ENCODE measurements around the gene AGAP2.
"Not testable (repeated sequence)": the region's sequence is repeated elsewhere in the genome, so short reads cannot be mapped to it uniquely, and the experiment has no call there.

Gene AGAP2

DNA sequence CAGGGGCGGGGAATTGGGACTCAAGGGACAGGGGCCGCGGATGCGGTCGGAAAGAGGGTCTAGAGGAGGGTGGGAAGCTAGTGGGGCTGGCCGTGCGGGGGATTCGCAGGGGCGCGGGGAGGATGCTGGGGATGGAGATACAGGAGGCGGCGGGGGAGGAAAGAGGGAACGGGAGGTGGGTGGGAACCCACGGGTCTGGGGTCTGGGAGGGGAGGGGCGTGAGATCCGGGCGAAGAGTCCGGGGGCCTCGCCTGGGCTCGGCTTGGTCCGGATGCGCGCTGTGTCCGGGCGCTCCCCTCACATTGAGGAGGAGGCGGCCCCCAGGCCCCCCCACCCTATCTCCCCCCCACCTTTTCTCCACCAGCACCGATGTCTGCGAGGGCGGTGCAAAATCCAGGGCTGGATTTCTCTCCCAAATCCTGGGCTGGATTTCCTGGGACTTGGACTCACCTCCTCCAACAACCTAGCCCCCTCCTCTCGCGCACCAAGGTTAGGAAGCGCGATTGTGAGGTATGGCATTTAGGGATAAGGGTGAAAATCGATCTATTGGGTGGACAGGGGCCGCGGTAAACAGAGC is at the start of gene AGAP2:
AGAP2 (minus strand) TSS at position 82 of the 577 bp plus-strand sequence. CDS start 496 bp downstream, outside the sequence.
- DNase-seq (ENCODE audit: low spot score), result no peak

GRCh38 chr12:57783861-57784260 is 45.3 kb upstream of the AGAP2 start:
- DNase-seq (ENCODE audit: low spot score), result no peak

DNA sequence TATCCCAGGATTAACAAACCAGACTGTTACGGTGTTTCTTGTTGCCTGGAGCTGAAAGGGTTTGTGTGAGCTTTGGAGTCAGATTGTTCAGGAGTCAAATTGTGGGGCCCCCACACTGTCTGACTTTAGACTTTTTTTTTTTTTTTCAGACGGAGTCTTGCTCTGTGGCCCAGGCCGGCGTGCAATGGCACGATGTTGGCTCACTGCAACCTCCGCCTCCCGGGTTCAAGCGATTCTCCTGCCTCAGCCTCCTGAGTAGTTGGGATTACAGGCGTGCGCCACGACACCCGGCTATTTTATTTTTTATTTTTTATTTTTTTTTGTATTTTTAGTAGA is 44.9 kb upstream of the AGAP2 start:
- no peak for DNase-seq (ENCODE audit: low spot score)

GRCh38 chr12:57782608-57783465 is 44.3 kb upstream of the AGAP2 start, which contains the start of gene TSFM:
Gene TSFM (plus strand): TSS chr12:57782787. CDS start chr12:57782802, 15 bp downstream.
- peak; percentile 79 for DNase-seq (ENCODE audit: low spot score)

GRCh38 chr12:57782243-57782607 is 43.7 kb upstream of the AGAP2 start:
- DNase-seq (ENCODE audit: low spot score), result no peak

DNA sequence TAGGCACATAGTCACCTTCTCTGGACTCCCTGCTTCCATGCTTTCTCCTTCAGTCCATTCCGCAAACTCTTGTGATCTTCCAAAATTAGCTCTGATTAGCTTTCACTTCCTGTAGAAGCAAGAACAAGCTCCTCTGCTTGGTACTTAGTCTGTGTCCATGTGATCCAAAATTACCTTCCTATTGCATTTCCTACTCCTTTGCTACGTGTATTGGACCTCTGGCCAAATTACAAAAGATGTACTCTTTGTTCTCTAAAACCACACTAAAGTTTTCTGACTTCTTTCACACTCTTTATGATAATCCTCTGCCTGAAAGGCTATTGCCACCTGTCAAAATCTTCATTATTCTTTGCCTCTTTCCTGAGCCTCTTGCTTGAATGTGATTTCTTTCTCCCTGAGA is 43.3 kb upstream of the AGAP2 start:
- no peak for DNase-seq (ENCODE audit: low spot score)

DNA sequence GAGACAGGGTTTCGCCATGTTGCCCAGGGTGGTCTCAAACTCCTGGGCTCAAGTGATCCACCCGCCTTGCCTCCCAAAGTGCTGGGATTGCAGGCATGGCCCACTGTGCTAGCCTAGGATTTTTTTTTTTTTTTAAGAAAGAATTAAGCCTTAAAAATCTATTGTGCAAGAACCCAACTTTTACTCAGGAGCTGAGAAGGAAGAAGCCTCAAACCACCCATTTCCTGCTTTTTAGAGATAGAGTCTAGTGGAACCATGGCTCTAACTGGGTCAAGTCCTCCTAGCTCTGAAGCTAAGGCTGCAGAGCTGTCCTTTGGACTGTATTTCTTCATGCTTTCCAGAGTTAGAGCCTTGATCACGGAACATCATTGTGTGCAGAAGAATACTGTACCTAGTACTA is 42.7 kb upstream of the AGAP2 start:
- DNase-seq (ENCODE audit: low spot score), result no peak

DNA sequence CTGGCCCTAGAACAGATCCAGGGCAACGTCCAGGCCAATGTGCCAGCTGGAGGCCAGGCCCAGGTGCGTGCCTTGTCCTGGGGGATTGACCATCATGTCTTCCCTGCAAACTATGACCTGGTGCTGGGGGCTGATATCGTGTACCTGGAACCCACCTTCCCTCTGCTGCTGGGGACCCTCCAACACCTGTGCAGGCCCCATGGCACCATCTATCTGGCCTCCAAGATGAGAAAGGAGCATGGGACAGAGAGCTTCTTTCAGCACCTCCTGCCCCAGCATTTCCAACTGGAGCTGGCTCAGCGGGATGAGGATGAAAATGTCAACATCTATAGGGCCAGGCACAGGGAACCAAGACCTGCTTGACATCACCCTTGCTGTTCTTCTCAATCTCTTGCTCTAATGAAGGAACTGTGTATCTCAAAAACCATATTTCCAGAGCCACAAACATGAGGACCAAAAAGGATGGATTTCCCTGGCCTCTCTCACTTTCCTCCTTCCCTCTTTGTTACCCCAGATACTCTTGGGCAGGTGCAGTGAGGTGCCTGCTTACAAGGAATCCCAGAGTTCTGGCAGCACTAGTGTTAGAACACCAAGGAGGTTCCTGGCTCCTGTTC is 41.8 kb upstream of the AGAP2 start:
- DNase-seq (ENCODE audit: low spot score), result no peak

DNA sequence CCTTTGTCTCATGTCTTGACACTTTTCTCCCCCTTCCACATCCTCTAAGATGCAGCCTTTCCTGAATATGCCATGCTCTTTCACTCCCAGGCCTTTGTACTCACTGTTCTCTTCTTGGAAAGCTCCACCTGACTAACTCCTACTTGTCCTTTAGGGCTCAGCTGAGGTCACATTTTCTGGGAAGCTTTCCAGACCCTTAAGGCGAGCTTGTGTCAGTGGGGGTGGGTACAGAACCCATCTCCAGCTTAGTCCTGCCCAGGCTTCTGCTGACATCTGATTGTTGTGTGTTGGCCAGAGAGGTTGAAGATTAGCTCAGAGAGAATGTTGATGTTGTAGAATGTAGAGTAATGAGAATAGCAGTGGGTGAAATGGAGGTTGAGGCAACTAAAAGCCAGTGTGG is 41.2 kb upstream of the AGAP2 start:
- DNase-seq (ENCODE audit: low spot score), result no peak

DNA sequence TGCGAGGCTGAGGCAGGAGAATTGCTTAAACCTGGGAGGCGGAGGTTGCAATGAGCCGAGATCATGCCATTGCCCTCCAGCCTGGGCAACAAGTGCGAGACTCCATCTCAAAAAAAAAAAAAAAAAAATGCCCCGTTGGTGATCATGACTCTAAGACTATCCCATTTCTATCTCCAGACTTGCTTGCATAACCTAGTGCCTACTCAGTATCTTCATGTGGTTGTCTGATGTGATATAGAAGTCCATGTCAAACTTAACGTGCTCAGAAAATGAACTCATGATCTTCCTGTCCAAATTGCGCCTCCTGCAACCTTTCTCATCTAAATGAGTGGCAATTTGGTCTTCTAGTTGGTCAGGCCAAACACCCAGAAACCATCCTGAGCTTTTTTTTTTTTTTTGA is 39.4 kb upstream of the AGAP2 start:
- no peak for DNase-seq (ENCODE audit: low spot score)

GRCh38 chr12:57777367-57777766 is 38.8 kb upstream of the AGAP2 start:
- no peak for DNase-seq (ENCODE audit: low spot score)

DNA sequence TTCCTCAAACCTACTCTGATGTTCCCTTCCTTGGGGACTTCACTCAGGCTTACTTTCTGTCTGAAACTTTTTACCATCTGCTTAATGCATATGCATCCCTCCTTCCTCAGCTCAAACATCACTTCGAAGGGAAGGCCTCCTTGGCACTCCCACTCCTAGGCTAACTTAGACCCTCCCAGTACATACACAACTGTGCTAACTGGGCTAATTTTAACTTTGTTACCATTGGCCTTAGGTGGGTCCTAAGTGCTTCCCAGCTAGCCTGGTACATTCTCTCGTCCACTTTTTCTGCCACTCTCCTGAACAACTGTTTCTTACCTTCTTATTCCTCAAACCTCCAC is 37.7 kb upstream of the AGAP2 start:
- no peak for DNase-seq (ENCODE audit: low spot score)

- DNase-seq (ENCODE audit: low spot score), result no peak
Observed at GRCh38 chr12:57775563-57776246, 37.2 kb upstream of the AGAP2 start.

GRCh38 chr12:57775044-57775443 is 36.5 kb upstream of the AGAP2 start:
- no peak for DNase-seq (ENCODE audit: low spot score)

- not testable (repeated sequence) for DNase-seq (ENCODE audit: low spot score)
Observed at GRCh38 chr12:57774634-57775033, 36.1 kb upstream of the AGAP2 start.

GRCh38 chr12:57772429-57773322 is 34.1 kb upstream of the AGAP2 start, which contains the start of gene EEF1AKMT3:
Gene EEF1AKMT3 (plus strand): TSS chr12:57772614. CDS start chr12:57772725, 111 bp downstream.
- peak; percentile 66 for DNase-seq (ENCODE audit: low spot score)

- peak; percentile 98 for DNase-seq (ENCODE audit: low spot score)
Observed at GRCh38 chr12:57771873-57772428, 33.4 kb upstream of the AGAP2 start, which contains the start of gene METTL1. Gene METTL1 (minus strand): TSS chr12:57772105. CDS start chr12:57772083, 22 bp downstream.

- DNase-seq (ENCODE audit: low spot score), result peak; percentile 96
Observed at GRCh38 chr12:57771236-57771872, 32.8 kb upstream of the AGAP2 start.

DNA sequence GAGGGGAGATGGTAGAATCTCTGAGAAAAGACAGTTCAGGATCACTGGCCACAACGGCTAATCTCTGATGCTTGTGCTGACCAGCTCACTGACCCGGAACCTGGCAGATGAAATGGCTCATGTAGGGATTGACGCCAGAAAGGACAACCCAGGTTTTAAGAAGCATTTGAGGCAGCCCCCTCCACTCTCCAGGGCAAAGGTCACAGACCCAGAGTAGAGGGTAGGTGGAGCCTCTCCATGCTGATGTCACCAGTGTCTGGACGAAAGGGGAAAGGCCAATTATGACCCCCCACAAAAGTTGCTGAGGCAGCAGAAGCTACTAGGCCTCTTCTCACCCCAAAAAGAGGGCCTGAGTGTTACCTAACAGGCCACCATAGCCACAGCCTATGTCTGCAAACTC is 32.2 kb upstream of the AGAP2 start:
- DNase-seq (ENCODE audit: low spot score), result no peak

DNA sequence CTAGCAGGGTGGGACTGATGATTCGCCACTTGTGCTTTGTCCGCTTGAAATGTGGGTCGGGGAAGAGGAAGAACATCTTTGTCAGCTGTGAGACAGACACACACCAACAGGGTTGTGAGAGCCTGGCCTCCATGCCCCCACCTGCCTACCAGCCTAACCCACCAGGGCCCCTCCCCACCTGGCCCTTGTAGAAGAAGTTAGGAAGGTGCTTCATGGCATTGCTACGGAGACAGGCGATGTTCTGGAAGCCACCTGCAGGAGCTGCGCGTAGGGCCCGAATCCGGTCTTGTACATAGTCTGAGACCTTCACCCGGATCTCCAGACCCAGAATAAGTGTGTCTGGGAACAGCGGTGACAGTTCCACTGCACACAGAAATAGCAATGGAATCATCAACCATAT is 31.1 kb upstream of the AGAP2 start:
- DNase-seq (ENCODE audit: low spot score), result no peak

GRCh38 chr12:57767876-57768275 is 29.3 kb upstream of the AGAP2 start:
- DNase-seq (ENCODE audit: low spot score), result no peak
